Gastrocnemius medialis (tissue), 4 donors: Measurements from ENCODE around the gene ROPN1B. TPM values are rescaled to one million over a fixed set of nuclear protein-coding genes. Genes with fewer than 3 reads are reported as not detected.
"Not testable (repeated sequence)": the region's sequence is repeated elsewhere in the genome, so short reads cannot be mapped to it uniquely, and the experiment has no call there.

Source experiments
- ATAC-seq, 2 donors: fragments of 150-250 bp; one replicate each; pipeline ENCODE4 v1.9.1; 2016
- DNase-seq, 2 donors: peaks; one replicate each; pipeline ENCODE4 v3.0.0-alpha.2; 2019
- H3K27ac ChIP-seq, 4 donors: fragments of 200-600 bp; sonication (generic); 1 replicate in 1 of 4; 2 replicates in 3 of 4; pipeline ENCODE4 v1.5.1; 2016 to 2018; ENCODE audit warnings: mild to moderate bottlenecking in 2 of 4, moderate library complexity in 1 of 4
- H3K27me3 ChIP-seq, 3 donors: fragments of 200-600 bp; sonication (generic) in 2 of 3; 1 replicate in 1 of 3; 2 replicates in 2 of 3; pipeline versions ENCODE4 v1.5.1 to v1.6.0; 2016 to 2019; ENCODE audit warnings: mild to moderate bottlenecking in 1 of 3, moderate library complexity in 1 of 3
- H3K36me3 ChIP-seq, 2 donors: fragments of 200-600 bp; sonication (generic) in 1 of 2; one replicate each; pipeline ENCODE4 v1.5.1; 2017 to 2018
- H3K4me1 ChIP-seq, 2 donors: fragments of 200-600 bp; sonication (generic) in 1 of 2; one replicate each; pipeline ENCODE4 v1.5.1; 2016 to 2017; ENCODE audit warnings: mild to moderate bottlenecking in 2 of 2
- H3K4me3 ChIP-seq, 4 donors: fragments of 200-600 bp; sonication (generic) in 3 of 4; 1 replicate in 1 of 4; 2 replicates in 3 of 4; pipeline ENCODE4 v1.5.1; 2016 to 2019; ENCODE audit warnings: mild to moderate bottlenecking in 2 of 4
- H3K9me3 ChIP-seq, 3 donors: fragments of 200-600 bp; sonication (generic) in 2 of 3; 1 replicate in 1 of 3; 2 replicates in 2 of 3; pipeline ENCODE4 v1.5.1; 2016 to 2019
- POLR2A ChIP-seq, 2 donors: fragments of 450-650 bp; IDR thresholded peaks; one replicate each; pipeline ENCODE4 v1.6.1; 2017; ENCODE audit warnings: antibody characterized with exemption in 2 of 2, mild to moderate bottlenecking in 2 of 2, moderate library complexity in 2 of 2
- in situ Hi-C, 4 donors: fragments of 200-750 bp; cut with MboI; loops; one replicate each; pipeline versions ENCODE4 v1.15.0 to v1.8.0; 2017; ENCODE audit warnings: low sequenced_read_pairs in 4 of 4
- intact Hi-C: fragments of 100-400 bp; cut with DNase I; formaldehyde crosslinking; loops from one replicate; pipeline ENCODE4 v1.15.1; 2023; ENCODE audit warnings: low total_unique reads
- total RNA-seq, 4 donors: library from RNA; depleted of rRNA; stranded (reverse); fragments of >200 nt; gene quantifications; one replicate each; pipeline versions ENCODE4 v1.1.0 to v1.2.3, GENCODE V29; 2016
- TF ChIP-seq, protein P1 (sequence below), 5 experiments: fragments of 450-650 bp in 3 of 5; fragments of 200-600 bp in 2 of 5; sonication (generic) in 2 of 5; IDR thresholded peaks in 4 of 5; conservative IDR thresholded peaks in 1 of 5; 1 replicate in 4 of 5; 2 replicates in 1 of 5; pipeline ENCODE4 v1.5.1; 2016 to 2019; ENCODE audit warnings: antibody characterized with exemption in 5 of 5, mild to moderate bottlenecking in 3 of 5, moderate library complexity in 3 of 5

ROPN1B gene
- total RNA-seq, 4 donors from 2014 or later, result 0.66 to 1.3 TPM; not detected in 2

DNA sequence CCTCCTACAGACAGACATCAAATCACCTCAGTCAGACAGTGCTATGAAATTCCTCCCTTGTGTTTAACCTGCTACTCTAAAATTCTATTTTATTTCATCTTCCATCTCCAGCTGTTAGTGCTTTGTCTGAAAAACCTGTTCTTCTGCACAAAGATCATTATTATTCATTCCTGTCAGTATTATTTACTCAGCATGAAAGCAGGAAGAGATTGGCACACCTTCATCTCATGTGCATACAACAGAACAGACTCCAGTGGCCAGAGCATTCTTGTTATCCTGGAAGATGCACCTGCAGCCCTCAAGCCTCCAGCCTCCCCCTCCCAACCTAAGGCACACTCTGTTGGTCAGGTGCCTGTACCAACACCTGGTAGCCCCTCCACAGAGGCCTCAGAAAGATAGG, 1.8 kb upstream of the ROPN1B start:
- Histone ChIP-seq H3K4me1 (peaks cover 2 to 6% of the 10 kb centered on the region in 2 donors), H3K4me3 (no peak overlapping the region), H3K27ac (no peak overlapping the region), H3K36me3 (no peaks in the 10 kb centered on the region), H3K9me3 (no peaks in the 10 kb centered on the region), H3K27me3 (peaks cover 0 to 5% (median 2%) of the 10 kb centered on the region in 3 donors)
- no peak for DNase-seq
- in situ Hi-C loops (no loop called here), intact Hi-C loops (no loop called here)
- TF ChIP-seq, protein P1, sequence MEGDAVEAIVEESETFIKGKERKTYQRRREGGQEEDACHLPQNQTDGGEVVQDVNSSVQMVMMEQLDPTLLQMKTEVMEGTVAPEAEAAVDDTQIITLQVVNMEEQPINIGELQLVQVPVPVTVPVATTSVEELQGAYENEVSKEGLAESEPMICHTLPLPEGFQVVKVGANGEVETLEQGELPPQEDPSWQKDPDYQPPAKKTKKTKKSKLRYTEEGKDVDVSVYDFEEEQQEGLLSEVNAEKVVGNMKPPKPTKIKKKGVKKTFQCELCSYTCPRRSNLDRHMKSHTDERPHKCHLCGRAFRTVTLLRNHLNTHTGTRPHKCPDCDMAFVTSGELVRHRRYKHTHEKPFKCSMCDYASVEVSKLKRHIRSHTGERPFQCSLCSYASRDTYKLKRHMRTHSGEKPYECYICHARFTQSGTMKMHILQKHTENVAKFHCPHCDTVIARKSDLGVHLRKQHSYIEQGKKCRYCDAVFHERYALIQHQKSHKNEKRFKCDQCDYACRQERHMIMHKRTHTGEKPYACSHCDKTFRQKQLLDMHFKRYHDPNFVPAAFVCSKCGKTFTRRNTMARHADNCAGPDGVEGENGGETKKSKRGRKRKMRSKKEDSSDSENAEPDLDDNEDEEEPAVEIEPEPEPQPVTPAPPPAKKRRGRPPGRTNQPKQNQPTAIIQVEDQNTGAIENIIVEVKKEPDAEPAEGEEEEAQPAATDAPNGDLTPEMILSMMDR (IDR thresholded peaks at IDR 0.05 in 4 of 5, conservative IDR thresholded peaks at IDR 0.05 in 1 of 5), result no peak
- TF ChIP-seq POLR2A (IDR thresholded peaks at IDR 0.05), result no peak
- ATAC-seq, result no peak

DNA sequence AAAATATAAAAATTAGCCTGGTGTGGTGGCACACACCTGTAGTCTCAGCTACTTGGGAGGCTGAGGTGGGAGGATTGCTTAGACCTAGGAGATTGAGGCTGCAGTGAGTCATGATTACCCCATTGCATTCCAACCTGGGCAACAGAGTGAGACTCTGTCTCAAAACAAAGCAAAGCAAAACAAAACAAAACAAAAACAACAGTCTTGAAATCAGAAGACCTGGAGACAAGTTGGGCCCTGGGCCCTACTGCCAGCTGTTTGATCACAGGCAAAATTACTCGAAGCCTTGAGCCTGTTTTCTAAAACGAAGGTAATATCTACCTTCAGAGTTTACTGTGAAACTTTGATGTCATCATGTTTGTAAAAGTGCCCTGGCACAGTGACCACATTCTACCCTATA, 857 bp upstream of the ROPN1B start:
- H3K9me3 ChIP-seq, H3K36me3 ChIP-seq, in situ Hi-C loops, ATAC-seq, H3K4me3 ChIP-seq, DNase-seq, H3K27me3 ChIP-seq, H3K27ac ChIP-seq, intact Hi-C loops, H3K4me1 ChIP-seq: not testable (repeated sequence)

DNA sequence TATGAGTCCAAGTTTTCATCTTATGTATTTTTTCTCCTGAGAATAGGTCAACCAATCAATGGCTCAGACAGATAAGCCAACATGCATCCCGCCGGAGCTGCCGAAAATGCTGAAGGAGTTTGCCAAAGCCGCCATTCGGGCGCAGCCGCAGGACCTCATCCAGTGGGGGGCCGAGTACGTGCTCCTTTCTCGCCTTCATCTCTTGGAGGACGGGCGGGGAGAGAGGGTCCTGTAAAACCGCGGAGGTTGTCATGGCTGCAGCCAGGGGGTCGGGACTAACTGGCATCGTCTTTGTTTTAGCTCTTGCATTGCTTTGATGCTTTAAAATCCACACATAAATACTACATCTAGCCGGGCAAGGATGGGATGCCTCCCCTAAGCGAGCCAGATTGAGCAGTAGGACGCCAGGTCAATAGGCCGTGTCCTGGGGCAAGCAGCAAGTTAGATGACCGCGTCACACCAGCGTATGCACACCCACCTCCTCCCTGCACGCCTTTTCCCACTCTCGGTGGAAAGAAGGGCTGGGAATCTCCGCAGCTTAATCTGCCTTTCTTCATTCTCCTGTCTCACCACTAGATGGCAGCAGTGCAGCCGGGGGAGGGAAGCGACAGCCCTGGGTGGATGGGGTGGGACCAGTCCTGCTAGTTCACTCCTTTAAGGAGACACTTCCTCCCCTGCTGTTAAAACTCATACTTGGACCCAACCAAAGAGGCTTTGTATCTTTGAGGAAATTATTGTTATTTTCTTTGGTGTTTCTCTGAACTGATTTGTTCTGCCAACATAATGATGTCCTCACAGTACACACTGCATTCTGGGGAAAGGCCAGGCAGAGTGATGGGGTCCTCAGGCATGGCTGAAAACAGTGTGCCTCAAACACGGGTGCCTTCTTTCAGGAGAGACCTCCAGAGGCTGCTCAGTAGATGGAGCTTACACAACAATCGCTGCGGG, 3.3 kb downstream of the ROPN1B start:
- ATAC-seq (peak; percentile 81 to 87), DNase-seq (peak in 1 of 2 donors; percentile 28)
- peak overlapping the region; percentile 10 to 27 (median 19) for H3K4me3 ChIP-seq
- H3K9me3 ChIP-seq, intact Hi-C loops, H3K27me3 ChIP-seq, H3K36me3 ChIP-seq, H3K4me1 ChIP-seq, H3K27ac ChIP-seq: not testable (repeated sequence)
- TF ChIP-seq, protein P1 (IDR thresholded peaks at IDR 0.05 in 4 of 5, conservative IDR thresholded peaks at IDR 0.05 in 1 of 5), result peak; percentile 38 to 84 (median 70)
- in situ Hi-C loops, result loop anchor here in 1 of 4 donors (10.0 kb wide), 1 partner anchor 113 kb away; the partner anchor contains the start of gene SLC41A3

DNA sequence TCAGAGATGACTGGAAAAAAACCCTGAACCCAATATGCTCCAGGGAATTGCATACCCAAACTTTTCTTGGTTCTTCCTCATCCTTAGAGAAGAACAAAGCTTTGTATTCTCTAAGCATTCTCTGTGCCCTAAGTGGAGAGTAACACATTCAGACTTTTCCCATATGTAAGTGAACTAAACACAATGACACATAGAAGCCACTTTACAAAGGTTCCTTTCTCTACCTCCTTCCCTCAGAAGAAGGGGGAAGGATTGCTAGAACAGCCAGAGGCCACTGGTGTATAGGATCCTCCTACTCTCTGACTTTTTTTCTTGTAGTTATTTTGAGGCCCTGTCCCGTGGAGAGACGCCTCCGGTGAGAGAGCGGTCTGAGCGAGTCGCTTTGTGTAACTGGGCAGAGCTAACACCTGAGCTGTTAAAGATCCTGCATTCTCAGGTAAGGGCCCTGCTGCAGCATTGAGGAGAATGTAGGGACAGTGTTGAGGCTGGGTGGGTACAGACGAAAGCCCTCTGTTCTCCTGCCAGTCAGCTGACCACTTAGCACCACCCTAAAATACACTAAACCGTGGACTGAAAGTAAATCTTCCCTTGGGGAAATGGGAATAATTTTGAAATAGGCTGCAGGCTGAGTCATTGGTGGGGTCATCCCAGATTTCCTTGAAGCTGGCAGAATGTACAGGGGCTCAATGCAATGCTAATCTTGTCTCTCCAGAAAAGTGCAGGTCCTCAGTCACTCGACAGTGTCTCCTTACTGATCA, 6.4 kb downstream of the ROPN1B start:
- H3K4me3 ChIP-seq, ATAC-seq, H3K27ac ChIP-seq, H3K4me1 ChIP-seq, H3K27me3 ChIP-seq, intact Hi-C loops, H3K36me3 ChIP-seq, DNase-seq, H3K9me3 ChIP-seq: not testable (repeated sequence)
- in situ Hi-C loops, result loop anchor here in 1 of 4 donors (10.0 kb wide), 1 partner anchor 109 kb away; the partner anchor contains the start of gene SLC41A3

DNA sequence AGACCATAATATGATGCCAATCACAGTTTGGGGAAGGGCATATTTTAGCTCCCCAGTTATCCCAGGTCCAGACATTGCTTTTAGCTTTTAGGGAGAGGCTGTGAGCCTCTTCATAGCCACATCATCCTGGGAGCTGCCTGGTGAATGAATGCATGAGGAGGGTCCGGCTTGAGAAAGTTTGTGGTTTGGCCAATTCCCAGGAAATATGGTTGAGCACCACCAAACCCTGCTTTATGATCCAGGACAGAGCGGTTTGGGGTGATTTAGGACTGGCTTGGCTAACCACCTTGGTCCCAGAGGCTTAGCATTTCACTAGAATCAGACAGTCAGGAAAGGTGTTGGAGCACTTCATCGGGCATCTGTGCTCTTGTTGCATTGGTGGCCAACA, 7.0 kb downstream of the ROPN1B start:
- intact Hi-C loops, result not testable (repeated sequence)

DNA sequence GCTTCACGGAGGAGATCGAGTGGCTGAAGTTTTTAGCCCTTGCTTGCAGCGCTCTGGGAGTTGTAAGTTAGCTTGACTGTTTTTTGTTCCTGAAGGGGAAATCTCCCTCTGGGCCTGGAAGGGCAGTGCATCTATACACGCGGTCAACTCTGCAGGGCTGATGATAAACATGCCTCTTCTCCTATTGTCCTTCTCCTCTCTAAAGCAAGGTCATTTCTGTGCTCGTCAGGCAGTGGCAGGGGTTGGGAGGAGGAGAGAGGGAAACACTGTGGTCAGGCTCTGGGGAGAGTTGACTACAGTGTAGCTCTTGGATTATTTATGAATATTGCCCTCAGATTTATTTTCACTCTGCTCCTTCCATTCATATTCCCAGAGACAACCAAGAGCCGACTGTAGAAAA, 8.1 kb downstream of the ROPN1B start:
- intact Hi-C loops, H3K4me3 ChIP-seq, H3K27ac ChIP-seq, ATAC-seq, H3K36me3 ChIP-seq, DNase-seq, H3K9me3 ChIP-seq, H3K4me1 ChIP-seq, H3K27me3 ChIP-seq: not testable (repeated sequence)
- in situ Hi-C loops, result loop anchor here in 1 of 4 donors (10.0 kb wide), 1 partner anchor 108 kb away; the partner anchor contains the start of gene SLC41A3

More for the DNA sequence above, 7.0 kb downstream of the ROPN1B start:
- ATAC-seq, DNase-seq, H3K27ac ChIP-seq, H3K4me1 ChIP-seq, H3K36me3 ChIP-seq, H3K9me3 ChIP-seq, H3K27me3 ChIP-seq, H3K4me3 ChIP-seq: not testable (repeated sequence)
- in situ Hi-C loops, result loop anchor here in 1 of 4 donors (10.0 kb wide), 1 partner anchor 109 kb away; the partner anchor contains the start of gene SLC41A3

DNA sequence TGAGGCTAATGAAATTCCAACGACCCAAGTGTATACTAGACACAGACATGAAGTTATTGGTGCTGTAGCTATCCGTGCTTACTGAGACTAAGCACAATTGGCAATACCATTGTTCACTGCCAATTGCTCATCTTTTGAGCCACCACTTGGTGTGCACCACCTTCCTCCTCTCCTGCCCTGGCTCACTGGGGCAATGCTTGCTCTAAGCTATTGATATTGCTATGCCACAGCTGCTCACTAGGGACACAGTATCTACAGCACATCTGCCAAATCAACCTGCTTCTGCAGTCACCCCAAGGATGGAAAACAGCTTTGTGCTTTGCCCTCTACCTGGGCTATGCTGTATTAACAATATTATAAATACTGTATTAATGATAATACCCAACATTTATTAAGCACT, 16.0 kb downstream of the ROPN1B start:
- intact Hi-C loops, H3K27ac ChIP-seq, H3K36me3 ChIP-seq, ATAC-seq, H3K27me3 ChIP-seq, DNase-seq, H3K9me3 ChIP-seq, H3K4me1 ChIP-seq, in situ Hi-C loops, H3K4me3 ChIP-seq: not testable (repeated sequence)
